GM23338 (cell line): ENCODE data around the gene P3H4. TPM values are rescaled to one million over a fixed set of nuclear protein-coding genes. Genes with fewer than 3 reads are reported as not detected.

Experiments used
- ATAC-seq: fragments of 200-7000 bp; cut with Tn5 transposase; 3 replicates; pipeline ENCODE4 v1.9.1; 2020
- DNase-seq: peaks from one replicate; pipeline ENCODE4 v3.0.0-alpha.2; 2015; ENCODE audit warnings: low spot score
- H2AFZ ChIP-seq: fragments of 200-600 bp; sonication (generic); 2 replicates; pipeline ENCODE4 v1.8.0; 2016; ENCODE audit warnings: antibody characterized with exemption, mild to moderate bottlenecking, moderate library complexity
- H3F3A ChIP-seq: fragments of 200-600 bp; sonication (generic); replicated peaks from 2 replicates; pipeline ENCODE4 v1.8.0; 2017; ENCODE audit warnings: antibody characterized with exemption, mixed run types, low read depth
- H3K27ac ChIP-seq: fragments of 200-600 bp; sonication (generic); 2 replicates; pipeline ENCODE4 v1.6.1; 2016; ENCODE audit warnings: low read depth
- H3K27me3 ChIP-seq: fragments of 200-600 bp; sonication (generic); 2 replicates; pipeline ENCODE4 v1.8.0; 2016; ENCODE audit warnings: mild to moderate bottlenecking, mixed run types, moderate library complexity; ENCODE audit not compliant: insufficient read depth
- H3K36me3 ChIP-seq: fragments of 200-600 bp; sonication (generic); 2 replicates; pipeline ENCODE4 v1.8.0; 2016; ENCODE audit warnings: mild to moderate bottlenecking; ENCODE audit not compliant: insufficient read depth
- H3K4me1 ChIP-seq: fragments of 200-600 bp; sonication (generic); 2 replicates; pipeline ENCODE4 v1.8.0; 2016; ENCODE audit warnings: mild to moderate bottlenecking, moderate library complexity; ENCODE audit not compliant: insufficient read depth
- H3K4me2 ChIP-seq: fragments of 200-600 bp; sonication (generic); 2 replicates; pipeline ENCODE4 v1.7.1; 2017; ENCODE audit warnings: mixed run types
- H3K4me3 ChIP-seq: fragments of 200-600 bp; sonication (generic); 2 replicates; pipeline ENCODE4 v1.6.1; 2016; ENCODE audit warnings: mixed run types
- H3K79me2 ChIP-seq: fragments of 200-600 bp; sonication (generic); replicated peaks from 2 replicates; pipeline ENCODE4 v1.8.0; 2017; ENCODE audit warnings: mild to moderate bottlenecking; ENCODE audit not compliant: insufficient read depth
- H3K9me2 ChIP-seq: fragments of 200-600 bp; sonication (generic); 2 replicates; pipeline ENCODE4 v1.8.0; 2017; ENCODE audit not compliant: insufficient read depth
- H4K20me1 ChIP-seq: fragments of 200-600 bp; sonication (generic); replicated peaks from 2 replicates; pipeline ENCODE4 v1.8.0; 2017; ENCODE audit warnings: mild to moderate bottlenecking; ENCODE audit not compliant: insufficient read depth
- H3K27ac Mint-ChIP-seq: 2 replicates; pipeline ENCODE4 v1.8.0; 2020; ENCODE audit warnings: inconsistent platforms, mild to moderate bottlenecking, moderate library complexity, mixed read lengths
- H3K27me3 Mint-ChIP-seq: 3 replicates; pipeline ENCODE4 v1.8.0; 2022; ENCODE audit warnings: low read depth, mild to moderate bottlenecking, moderate library complexity, mixed read lengths, inconsistent platforms; ENCODE audit not compliant: insufficient read depth, poor library complexity
- H3K36me3 Mint-ChIP-seq: 3 replicates; pipeline ENCODE4 v1.8.0; 2021; ENCODE audit warnings: low read depth, mild to moderate bottlenecking, inconsistent platforms, moderate library complexity, mixed read lengths
- H3K4me1 Mint-ChIP-seq: 3 replicates; pipeline ENCODE4 v1.8.0; 2020; ENCODE audit warnings: mild to moderate bottlenecking, inconsistent platforms, mixed read lengths
- H3K4me3 Mint-ChIP-seq: 3 replicates; pipeline ENCODE4 v1.8.0; 2021; ENCODE audit warnings: moderate library complexity, mild to moderate bottlenecking, inconsistent platforms, mixed read lengths
- H3K9me3 Mint-ChIP-seq: 3 replicates; pipeline ENCODE4 v1.8.0; 2020; ENCODE audit warnings: moderate library complexity, mild to moderate bottlenecking, inconsistent platforms, mixed read lengths
- CTCF ChIP-seq, 2 experiments: fragments of 200-600 bp in 1 of 2; sonication (generic) in 1 of 2; conservative IDR thresholded peaks; 2 replicates each; pipeline versions ENCODE4 v1.5.1 to v1.6.1; 2016 to 2017; ENCODE audit warnings: antibody characterized with exemption in 2 of 2, low read depth in 2 of 2, mild to moderate bottlenecking in 2 of 2, moderate library complexity in 1 of 2
- EZH2phosphoT487 ChIP-seq: fragments of 200-600 bp; sonication (generic); IDR thresholded peaks from one replicate; pipeline ENCODE4 v1.8.1; 2018; ENCODE audit warnings: antibody characterized with exemption; ENCODE audit not compliant: unreplicated experiment
- JUNB ChIP-seq: IDR thresholded peaks from one replicate; pipeline ENCODE4 v1.6.1; 2016; ENCODE audit warnings: antibody characterized with exemption; ENCODE audit not compliant: unreplicated experiment
- ZNF462 ChIP-seq: fragments of 250-450 bp; sonication (Bioruptor Pico); IDR thresholded peaks from 2 replicates; pipeline ENCODE4 v1.5.0; 2020; ENCODE audit warnings: mild to moderate bottlenecking, moderate library complexity
- polyA plus RNA-seq: library from polyadenylated mRNA; unstranded; fragments of >200 nt; fragmentation: Nextera tagmentation; extraction: Ambion mirVana; gene quantifications from 2 replicates; pipeline ENCODE4 v1.2.1, GENCODE V29; 2016
- total RNA-seq: library from RNA; depleted of rRNA; stranded (reverse); fragments of >200 nt; shearing (Covaris generic); gene quantifications from 2 replicates; pipeline ENCODE4 v1.2.3, GENCODE V29; 2014
- TF ChIP-seq, protein P1 (sequence below): IDR thresholded peaks from 2 replicates; pipeline ENCODE4 v1.6.1; 2016; ENCODE audit warnings: antibody characterized with exemption

Gene P3H4
- total and polyA plus RNA-seq, 2 experiments from 2014 or later: 16.0 to 33.3 TPM

DNA sequence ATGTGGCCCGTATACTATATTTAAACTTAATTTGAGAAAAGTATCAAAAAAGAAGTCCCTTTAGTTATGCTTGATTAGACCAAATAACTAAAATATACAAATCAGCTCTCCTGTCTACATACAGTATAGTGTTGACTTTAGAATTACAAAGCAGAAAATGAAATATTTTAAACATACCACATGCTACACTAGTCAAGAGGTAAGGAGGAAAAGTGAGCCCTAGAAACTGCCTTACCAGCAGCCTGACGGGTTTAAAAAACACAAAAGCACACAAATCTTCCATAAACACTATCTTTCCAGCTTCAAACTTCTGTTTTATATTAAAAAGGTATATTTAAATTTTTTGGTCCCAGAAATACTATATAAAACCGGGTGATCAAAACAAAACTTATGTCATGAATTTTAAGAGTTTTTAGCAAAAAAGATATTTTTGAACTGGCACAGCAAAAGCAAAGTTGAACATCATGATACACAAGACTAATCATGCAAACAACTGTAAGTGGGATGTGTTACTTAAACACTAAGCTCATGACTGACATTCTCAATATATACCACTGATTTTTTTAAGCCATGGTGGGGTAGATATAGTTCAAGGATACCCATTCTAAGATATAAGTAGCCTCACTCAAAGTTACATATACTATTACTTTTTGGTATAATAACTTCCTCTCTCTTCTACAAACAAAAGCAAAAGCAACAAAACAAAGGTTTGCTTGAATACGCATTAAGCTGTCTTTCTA lies 37.7 kb upstream of the P3H4 start (continued):
- no peak for TF ChIP-seq ZNF462 (CRISPR knock-in tag)

- no peaks in the 10 kb centered on the region for H3K9me3 Mint-ChIP-seq
- Histone ChIP-seq H2AFZ (no peak overlapping the region), H3K27ac (no peak overlapping the region), H3K9me2 (no peaks in the 10 kb centered on the region), H3K36me3 (no peaks in the 10 kb centered on the region; the same call in 1 of the 2 replicates), H3K4me3 (no peak overlapping the region), H3K79me2 (peaks cover 48% of the 10 kb centered on the region), H4K20me1 (peaks cover 11% of the 10 kb centered on the region), H3K27me3 (no peaks in the 10 kb centered on the region), H3K4me1 (no peaks in the 10 kb centered on the region), H3F3A (0 out of 2 replicates have a peak, but pooled peaks cover 5% of the 10 kb centered on the region), H3K4me2 (no peak overlapping the region)
- DNase-seq (no peak), ATAC-seq (no peak)
- H3K4me1 Mint-ChIP-seq: no peaks in the 10 kb centered on the region
- no peaks in the 10 kb centered on the region for H3K27me3 Mint-ChIP-seq
- H3K27ac Mint-ChIP-seq: no peak overlapping the region
- H3K4me3 Mint-ChIP-seq: no peak overlapping the region
- peaks cover 9% of the 10 kb centered on the region; the same call in 2 of the 3 replicates for H3K36me3 Mint-ChIP-seq
- TF ChIP-seq, protein P1, sequence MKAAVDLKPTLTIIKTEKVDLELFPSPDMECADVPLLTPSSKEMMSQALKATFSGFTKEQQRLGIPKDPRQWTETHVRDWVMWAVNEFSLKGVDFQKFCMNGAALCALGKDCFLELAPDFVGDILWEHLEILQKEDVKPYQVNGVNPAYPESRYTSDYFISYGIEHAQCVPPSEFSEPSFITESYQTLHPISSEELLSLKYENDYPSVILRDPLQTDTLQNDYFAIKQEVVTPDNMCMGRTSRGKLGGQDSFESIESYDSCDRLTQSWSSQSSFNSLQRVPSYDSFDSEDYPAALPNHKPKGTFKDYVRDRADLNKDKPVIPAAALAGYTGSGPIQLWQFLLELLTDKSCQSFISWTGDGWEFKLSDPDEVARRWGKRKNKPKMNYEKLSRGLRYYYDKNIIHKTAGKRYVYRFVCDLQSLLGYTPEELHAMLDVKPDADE: no peak
- no peak for TF ChIP-seq CTCF (conservative IDR thresholded peaks at IDR 0.05; ENCODE audit: low read depth in 2 of 2)
- no peak for TF ChIP-seq ZNF462 (CRISPR knock-in tag)
- TF ChIP-seq JUNB: no peak
- no peak for TF ChIP-seq EZH2phosphoT487
These were observed 37.0 kb upstream of the P3H4 start for GRCh38 chr17:41848788-41849187.
